GM21447 (cell line): ENCODE measurements around the gene PPM1A.

Experiments
- ATAC-seq: cut with Tn5 transposase; IDR thresholded peaks from one replicate; pipeline ENCODE4 v1.9.1; 2021; ENCODE audit not compliant: unreplicated experiment

Gene PPM1A

DNA sequence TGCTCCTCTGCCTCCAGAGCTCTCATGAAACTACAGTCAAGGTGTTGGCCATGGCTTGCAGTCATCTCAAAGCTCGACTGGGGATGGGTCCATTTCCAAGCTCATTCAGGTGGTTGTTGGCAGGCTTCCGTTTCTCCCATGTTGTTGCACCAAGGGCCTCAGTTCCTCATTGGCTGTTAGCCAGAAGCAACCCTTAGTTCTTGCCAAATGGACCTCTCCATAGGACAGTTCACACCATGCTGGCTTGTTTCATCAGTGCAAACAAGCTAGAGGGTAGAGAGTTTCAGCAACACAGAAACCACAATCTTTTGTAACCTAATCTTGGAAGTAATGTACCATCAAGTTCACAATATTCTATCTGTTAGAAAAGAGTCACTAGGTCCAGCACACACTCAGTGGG lies 22.7 kb upstream of the PPM1A start:
- no peak for ATAC-seq

DNA sequence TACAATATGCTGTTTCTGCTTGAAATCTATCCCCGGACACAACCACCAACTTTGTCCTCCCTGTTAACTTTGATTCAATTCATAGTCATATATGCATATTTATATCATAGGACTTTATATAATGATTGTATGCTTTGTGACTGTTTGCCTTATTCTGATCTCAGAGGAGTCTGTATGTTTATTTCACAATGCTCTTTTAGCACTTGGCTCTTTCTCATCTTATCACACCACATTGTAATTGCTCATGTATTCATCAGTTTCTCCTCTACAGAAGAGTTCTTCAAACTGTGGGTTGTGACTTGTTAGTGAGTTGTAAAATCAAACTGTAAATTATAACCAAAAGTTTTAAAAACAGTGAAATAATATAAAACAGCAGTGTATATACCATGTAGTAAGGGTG lies 21.7 kb upstream of the PPM1A start:
- ATAC-seq: no peak

DNA sequence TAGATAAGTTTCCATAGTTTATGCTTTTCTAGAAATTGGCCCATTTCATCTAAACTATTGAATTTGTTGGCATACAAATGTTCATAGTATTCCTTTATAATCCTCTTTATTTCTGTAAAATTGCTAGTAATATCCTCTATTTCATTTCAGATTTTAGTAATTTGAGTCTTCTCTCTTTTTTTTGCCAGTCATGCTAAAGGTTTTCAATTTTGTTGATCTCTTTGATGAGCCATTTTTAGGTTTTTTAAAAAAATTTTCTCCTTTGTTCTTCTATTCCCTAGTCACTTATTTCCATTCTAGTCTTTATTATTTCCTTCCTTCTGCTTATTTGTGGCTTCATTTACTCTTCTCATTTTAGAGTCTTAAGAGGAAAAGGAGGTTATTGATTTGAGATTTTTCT lies 19.4 kb upstream of the PPM1A start:
- ATAC-seq: no peak

DNA sequence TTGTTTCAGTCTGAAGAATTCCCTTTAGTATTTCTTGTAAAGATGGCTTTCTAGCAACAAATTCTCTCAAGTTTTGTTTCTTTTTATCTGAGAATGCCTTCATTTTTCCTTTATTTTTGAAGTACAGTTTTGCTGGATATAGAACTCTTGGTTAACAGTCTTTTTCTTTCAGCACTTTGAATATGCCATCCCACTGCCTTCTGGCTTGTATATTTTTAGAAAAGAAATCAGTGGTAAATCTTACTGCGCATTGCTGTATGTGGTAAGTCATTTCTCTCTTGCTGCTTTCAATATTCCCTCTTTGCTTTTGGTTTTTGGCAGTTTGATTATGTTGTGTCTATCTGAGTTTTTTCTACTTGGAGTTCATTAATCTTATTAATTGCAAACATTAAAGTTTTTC lies 16.8 kb upstream of the PPM1A start:
- ATAC-seq: no peak

DNA sequence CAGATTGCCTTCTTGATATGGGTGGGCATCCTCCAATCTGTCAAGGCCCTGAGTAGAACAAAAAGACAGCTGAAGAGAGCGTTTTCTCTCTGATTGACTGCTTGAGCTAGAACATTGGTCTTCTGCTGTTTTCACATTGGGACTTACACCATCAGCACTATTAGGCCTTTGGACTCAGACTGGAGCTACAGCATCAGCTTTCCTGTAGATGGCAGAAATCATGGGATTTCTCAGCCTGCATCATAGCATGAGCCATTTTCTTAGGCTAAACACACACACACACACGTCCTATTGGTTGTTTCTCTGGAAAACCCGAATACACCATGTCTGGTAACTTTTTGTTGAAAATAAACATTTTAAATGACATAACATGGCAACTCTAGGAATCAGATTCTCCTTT lies 15.8 kb upstream of the PPM1A start:
- ATAC-seq: no peak

DNA sequence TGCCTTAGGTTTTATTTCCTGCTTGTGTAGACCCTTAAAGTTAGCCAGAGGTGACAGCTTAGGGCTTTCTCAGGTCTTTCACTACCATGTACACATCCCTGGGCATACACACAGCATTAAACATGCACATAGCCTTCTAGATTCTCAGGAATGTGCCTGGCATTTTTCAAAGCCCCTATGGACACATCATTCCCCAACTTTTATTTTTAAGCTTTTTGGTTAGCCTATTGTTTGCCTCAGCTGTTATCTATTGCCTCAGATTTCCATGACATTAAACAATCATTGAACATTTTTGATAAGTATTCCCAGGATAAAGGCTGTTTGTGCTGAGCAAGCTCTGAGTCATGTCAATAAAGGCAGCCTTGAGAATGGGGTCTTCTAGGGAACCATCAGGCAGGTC lies 15.1 kb upstream of the PPM1A start:
- no peak for ATAC-seq

DNA sequence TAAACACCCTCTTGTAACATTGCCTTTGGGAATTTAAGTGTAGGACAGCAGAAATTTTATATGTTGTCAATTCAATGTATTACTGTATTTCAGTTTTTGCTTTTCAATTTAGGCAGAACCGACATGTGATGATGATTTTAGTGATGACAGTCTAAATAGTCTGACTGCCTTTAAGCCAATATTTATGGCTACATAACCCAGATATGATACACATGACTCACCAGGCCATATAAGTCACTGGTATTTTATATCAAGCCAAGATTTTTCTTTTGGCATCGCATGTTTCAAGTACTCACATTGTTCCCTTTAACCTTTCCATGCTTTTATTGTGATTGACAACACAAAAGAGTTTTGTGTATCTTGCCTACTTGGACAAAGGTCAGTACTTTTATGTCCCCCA lies 13.6 kb upstream of the PPM1A start:
- no peak for ATAC-seq

DNA sequence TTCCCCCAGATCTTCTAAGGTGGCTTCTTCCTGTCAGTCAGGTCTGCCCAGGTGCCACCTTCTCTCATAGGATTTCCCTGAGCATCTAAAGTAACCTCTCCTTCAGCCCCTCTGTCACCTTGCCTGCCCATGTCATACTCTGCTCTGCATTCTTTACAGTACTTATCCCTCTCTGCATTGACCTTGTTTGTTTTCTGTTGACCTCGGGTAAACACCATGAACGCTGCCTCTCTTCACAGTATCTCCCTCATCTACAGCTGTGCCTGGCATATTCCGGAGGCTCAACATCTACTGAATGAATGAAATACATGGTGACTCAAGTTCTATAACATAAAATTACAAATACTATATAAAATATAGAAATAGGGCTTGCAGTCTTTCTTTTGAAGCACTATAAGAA lies 10.1 kb upstream of the PPM1A start:
- ATAC-seq: no peak

DNA sequence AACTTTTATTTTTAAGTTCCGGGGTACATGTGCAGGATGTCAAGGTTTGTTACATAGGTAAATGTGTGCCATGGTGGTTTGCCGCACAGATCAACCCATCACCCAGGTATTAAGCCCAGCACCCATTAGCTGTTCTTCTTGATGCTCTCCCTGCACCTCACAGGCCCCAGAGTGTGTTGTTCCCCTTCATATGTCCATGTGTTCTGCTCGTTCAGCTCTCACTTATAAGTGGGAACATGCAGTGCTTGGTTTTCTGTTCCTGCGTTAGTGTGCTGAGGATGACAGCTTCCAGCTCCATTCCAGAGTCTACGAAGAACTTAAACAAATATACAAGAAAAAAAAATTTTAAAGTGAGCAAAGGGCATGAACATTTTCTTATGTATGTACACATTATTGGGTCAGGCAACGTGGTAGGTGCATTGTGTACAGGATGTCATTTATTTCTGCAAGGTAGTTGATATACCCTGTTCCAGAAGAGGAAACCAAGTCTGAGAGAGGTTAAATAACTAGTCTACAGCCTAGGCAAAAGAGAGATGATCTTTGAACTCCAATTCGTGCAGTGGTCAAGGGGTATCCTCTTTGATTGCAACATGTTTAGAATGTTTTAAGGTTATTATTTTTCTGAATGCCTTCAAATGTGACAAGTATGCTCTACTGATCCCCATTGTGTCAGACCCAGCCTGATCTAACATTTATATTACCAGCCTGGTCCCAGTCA lies 8.7 kb upstream of the PPM1A start:
- ATAC-seq: no peak

DNA sequence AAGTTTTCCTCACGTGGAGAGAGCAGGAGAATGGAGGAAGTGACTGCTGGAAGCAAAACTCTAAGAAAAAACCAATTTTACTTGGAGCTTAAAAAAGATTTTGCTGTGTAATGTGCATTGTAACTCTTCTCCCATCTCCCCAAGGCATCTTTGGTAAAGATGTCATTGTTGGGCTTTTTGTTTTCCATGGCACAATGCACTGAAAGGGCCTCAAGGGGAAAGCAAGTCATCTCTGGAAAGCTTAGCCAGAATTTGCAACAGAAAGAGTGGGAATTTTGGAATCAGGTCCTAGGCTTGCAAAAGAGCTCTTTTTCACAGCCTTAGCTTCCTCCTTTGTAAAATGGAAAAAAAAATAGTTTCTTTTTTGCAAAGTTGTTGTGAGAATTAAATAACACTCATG lies 7.9 kb upstream of the PPM1A start:
- ATAC-seq: no peak

DNA sequence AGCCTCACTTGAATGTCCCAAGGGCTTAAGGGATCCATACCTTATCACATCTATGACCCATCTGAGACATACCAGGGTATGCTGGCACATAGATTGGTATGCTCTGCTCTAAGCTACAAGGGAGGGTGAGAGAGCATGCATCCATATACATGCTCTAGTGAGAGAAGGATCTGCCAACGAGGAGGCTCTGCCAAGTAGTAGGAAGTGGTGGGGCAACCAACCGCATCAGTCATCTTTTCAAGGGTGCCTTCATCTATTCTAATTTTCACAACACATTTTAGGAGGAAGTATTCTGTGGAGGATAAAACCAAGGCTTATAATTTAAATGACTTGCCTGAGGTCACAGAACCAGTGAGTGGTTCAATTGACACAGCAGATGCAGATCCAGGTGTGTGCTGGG lies 6.6 kb upstream of the PPM1A start:
- no peak for ATAC-seq

DNA sequence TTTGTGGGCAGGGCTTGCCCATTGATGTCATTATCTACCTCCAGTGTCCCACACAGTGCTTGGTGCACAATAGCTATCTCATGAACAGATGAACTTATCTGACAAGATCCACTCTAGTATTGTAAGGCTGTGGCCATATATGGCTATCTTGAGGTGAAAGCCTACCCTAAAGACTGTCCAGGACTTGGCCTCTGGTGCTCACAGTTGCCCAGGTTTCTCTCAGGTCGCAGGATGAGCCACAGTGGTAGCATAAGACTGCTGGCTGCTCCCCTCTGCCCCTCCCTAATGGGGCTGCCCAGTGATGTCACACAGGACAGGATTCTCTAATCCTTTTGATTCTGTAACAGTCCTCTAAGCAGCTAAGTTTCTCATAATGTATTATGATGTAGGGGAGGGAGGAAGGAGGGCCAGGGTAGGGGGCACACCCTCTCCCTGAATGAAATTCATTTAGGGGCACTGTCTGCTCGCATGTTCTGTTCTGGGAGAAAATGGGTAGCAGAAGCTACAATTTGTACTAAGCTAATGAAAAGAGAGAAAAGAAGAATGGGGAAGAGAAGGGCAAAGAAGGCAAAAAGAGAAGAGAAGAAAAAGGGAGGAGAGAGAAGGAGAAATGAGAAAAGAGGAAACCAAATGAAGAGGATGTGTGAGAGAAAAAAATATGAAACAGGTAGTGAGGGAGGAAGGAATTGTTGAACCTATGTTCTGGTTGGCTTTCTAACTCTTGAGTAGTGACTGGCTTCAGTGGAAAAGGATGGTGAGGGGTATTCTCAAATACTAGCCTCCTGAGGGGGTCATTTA lies 3.4 kb upstream of the PPM1A start:
- ATAC-seq: no peak

DNA sequence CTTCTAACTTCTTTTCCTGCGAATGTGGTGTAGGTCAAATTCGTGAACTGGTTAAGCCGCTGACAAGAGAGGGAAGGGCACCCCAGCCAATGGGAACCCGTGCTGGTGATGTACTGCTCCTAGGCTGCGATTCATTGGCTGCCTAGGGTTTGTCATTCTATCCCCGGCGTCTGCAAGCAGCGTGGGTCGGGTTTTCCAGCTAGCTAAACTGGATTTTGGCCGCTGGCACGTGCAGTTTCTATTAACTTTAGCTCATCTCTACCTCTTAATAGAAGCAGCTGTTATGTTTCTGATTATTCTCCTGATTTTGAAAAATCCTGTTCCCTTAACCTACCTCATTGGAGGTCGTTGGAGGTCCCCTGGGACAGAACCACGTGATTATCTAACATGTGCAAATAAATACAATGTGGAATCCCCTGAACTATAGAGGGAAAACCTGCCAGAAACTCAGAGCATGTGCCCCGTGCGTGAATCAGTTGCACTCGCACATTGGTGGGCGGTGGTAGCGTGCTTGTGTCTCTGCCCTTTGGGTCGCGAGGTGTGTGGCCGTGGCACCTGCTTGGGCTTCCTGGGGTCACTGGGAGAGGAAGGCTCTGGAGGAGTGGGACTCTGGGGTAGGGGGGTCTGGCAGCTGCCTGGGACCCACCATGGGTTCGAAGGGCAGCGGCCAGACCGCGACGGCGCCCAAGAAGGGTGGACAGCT lies 876 bp upstream of the PPM1A start:
- ATAC-seq: peak; percentile 64

DNA sequence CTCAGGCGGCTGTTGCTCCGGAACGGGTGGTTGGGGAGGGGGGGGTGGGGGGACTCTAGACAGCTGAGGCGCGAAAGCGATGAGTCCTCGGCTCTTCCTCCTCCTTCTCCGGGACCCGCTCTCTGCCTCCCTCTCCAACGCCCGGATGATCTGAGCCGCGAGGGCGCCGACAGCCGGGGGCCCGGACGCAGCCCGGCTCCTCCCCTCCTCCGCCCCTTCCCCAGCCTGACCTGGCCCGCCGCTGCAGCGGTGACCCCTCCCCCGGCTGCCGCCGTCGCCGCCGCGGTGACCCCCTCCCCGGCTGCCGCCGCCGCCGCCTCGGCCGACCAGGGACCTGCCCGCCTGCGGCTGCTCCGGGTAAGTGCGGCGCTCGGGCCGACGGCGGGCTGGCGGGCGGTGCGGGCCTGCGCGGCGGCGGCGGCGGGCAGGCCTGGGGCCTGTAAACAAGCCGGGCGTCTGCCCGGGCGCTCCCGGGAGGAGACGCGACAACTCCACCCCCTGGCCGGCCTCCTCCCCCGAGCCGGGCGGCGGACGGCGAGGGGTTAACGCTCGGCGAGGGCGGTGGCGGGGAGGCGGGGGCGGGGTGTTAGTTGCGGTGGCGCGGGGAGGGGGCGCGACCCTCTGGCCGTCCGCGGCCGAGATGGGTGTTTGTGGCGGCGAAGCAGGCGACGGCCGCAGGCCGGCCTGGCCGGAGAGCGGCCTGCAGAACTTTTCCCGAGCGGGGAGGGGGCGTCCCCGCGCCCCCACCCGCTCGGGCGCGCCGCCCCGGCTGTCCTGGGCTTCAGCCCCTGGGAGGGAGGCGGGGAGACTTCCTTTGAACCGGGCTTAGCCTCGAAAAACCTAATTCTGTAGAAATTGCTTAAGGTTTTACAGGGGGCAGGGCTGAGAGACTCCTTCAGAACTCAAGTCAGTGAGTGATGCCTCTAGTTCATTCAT lies 568 bp downstream of the PPM1A start:
- peak; percentile 37 for ATAC-seq

DNA sequence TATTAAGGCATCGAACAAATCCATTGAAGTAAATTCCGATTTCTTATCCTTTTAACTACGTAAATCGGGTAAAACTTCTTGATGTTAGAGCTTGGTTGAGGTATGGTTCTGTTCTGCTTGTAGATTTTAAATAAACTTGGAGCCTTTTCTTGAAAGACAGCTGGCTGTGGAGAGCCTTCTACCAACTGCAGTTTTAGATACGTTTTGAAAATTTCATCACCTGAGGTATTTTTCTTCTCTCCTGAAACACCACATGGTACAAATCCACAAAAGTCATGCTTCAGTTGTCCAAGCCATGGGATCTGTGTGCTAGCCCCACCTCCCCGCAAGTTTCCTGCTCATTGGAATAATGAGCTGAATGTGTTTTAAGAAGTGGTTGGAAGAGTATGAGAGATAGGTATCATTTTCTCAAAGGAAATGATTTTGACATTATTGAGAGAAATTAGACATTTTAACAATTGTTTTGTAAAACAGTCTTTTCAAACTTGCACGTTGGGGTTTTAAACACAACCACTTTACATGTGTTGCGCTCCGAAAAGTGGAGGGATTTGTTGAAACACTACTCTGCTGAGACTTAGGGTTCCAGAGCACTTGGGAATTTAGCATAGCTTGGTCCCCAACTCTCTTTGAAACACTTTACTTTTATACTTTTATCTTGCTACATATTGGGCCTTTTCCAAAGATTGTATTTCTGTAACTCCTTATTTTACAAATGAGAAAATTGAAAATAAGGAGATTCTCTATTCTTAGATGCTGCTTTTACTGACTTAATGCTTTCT lies 1.4 kb downstream of the PPM1A start:
- no peak for ATAC-seq

DNA sequence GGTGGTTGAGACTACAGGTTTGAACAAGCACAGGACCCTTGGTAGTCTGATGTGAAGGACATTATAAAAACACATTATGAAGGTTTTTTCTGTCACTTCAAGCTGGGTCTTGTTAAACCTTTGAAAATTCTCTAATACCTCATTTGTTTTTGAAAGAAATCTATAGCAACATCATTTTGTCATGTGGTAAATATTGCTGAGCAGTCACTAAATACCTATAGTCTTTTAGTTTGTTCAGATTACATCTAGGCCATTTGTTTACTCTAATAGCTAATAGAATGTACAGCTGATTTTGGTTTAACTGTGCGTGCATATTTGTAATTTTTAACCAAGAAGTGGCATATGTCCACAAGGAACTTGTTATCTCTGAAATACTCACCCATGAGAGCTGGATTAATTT lies 2.9 kb downstream of the PPM1A start:
- ATAC-seq: no peak

DNA sequence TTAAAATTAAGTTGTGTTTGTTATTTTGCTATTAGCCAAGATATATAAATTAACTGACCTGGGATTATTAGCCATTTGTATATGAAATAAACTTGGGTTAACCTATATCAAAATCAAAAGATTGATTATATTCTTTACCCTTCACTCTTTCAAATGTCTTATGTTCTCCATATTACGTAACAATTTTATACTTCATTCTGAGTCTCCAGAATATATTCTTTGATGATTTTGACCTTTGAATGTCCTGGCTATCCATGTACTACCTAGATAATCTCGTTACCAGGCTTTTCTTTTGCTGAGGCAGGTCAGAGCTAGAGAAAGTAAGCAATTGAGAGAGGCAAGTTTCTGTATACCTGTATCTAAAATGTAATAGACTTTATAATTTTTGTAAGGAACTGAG lies 3.6 kb downstream of the PPM1A start:
- ATAC-seq: no peak

DNA sequence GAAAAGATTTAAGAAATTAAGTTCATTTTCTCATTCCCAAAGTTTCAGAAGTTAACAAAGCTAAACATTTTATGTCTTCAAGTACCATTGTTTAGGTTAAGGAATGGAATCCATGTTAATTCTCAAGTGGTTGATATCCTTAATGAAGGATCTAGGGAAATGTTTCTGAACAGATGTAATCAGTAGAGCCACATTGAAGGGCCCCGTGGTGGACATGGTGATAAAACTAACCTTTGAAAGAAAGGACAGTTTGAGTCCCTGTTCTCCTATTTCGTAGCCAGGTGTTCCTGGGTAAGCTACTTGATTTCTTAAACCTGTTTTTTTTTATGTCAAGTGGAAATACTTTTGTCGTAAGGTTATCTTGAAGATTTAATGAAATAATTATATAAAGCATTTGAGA lies 4.6 kb downstream of the PPM1A start:
- ATAC-seq: no peak

DNA sequence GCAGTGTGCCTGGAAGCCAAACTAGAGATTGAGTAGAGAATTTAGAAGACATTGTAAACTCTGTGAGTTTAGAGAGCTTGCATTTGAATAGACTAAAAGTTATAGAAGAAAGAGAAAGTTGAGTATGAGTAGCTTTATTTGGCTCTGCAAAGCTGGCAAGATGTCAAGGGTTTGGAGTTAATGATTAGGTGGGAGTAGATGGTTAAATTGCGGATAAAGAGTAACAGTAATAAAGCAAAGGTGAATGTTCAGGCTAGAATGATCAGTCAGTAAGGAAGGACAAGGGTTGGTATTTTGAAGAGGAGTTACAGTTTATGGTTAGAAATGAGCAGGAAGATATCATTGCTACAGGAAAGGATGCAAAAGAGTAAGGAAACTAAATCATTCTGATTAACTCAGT lies 5.2 kb downstream of the PPM1A start:
- no peak for ATAC-seq

DNA sequence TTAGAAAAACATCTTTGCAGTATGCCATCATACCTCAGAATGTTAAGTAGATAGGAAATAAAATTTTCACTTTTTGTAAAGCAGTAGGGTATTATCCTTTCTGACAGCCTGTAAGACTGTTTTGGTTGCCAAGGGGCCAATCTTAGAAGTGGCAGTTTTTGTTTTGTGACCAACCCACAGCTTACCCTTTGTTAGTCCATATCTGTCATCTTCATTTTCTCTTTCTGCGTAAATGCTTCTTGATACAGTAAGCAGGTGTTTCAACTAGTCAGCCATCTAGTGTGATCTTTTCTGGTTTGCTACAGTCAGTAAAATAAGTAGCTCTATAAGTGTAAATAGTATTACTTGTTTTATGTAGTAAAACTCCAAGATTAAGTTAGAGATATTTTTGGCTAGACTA lies 8.8 kb downstream of the PPM1A start:
- no peak for ATAC-seq
